CD8-positive, alpha-beta memory T cell (primary cell): ENCODE results near the gene PPM1L. TPM values are rescaled to one million over a fixed set of nuclear protein-coding genes. Genes with fewer than 3 reads are reported as not detected.

Experiments
- CTCF ChIA-PET: fragments of 350-600 bp; sonication (Branson Sonifier 250); formaldehyde crosslinking; loops from one replicate; lab custom pipeline; 2021; ENCODE audit warnings: antibody characterized with exemption; lab: Charles Lee
- POLR2A ChIA-PET: fragments of 350-600 bp; sonication (Branson Sonifier 250); formaldehyde crosslinking; loops from one replicate; lab custom pipeline; 2021; ENCODE audit warnings: antibody characterized with exemption; lab: Charles Lee
- DNase-seq, 5 donors: peaks; one replicate each; pipeline versions ENCODE4 v3.0.0 to v3.0.0-alpha.2; 2020 to 2022; ENCODE audit warnings: mixed read lengths in 1 of 5
- H3K27ac ChIP-seq: one replicate; pipeline ENCODE4 v1.7.0; 2013; ENCODE audit warnings: low read depth, mild to moderate bottlenecking, low read length, moderate library complexity
- H3K27me3 ChIP-seq: 2 replicates; pipeline ENCODE4 v1.7.0; 2013; ENCODE audit warnings: low read length, mild to moderate bottlenecking; ENCODE audit not compliant: insufficient read depth, poor library complexity, severe bottlenecking
- H3K36me3 ChIP-seq: 2 replicates; pipeline ENCODE4 v1.7.0; 2013; ENCODE audit warnings: mild to moderate bottlenecking, low read length, moderate library complexity; ENCODE audit not compliant: insufficient read depth
- H3K4me1 ChIP-seq: 2 replicates; pipeline ENCODE4 v1.7.0; 2013; ENCODE audit warnings: mild to moderate bottlenecking, low read length, moderate library complexity; ENCODE audit not compliant: insufficient read depth
- H3K4me3 ChIP-seq: 2 replicates; pipeline ENCODE4 v1.7.0; 2013; ENCODE audit warnings: mild to moderate bottlenecking, low read length
- H3K9me3 ChIP-seq: 2 replicates; pipeline ENCODE4 v1.7.0; 2013; ENCODE audit warnings: mild to moderate bottlenecking, low read length
- H3K27ac Mint-ChIP-seq, 8 donors: one replicate each; pipeline ENCODE4 v1.8.0; 2020 to 2021; ENCODE audit warnings: mixed read lengths in 8 of 8, mild to moderate bottlenecking in 6 of 8, inconsistent platforms in 3 of 8, moderate library complexity in 3 of 8
- H3K27me3 Mint-ChIP-seq, 2 donors: one replicate each; pipeline ENCODE4 v1.8.0; 2020 to 2021; ENCODE audit warnings: mixed read lengths in 2 of 2, mild to moderate bottlenecking in 1 of 2, moderate library complexity in 1 of 2
- H3K36me3 Mint-ChIP-seq, 3 donors: one replicate each; pipeline ENCODE4 v1.8.0; 2020 to 2021; ENCODE audit warnings: mixed read lengths in 3 of 3, inconsistent platforms in 1 of 3, mild to moderate bottlenecking in 1 of 3
- H3K4me1 Mint-ChIP-seq, 3 donors: one replicate each; pipeline ENCODE4 v1.8.0; 2020 to 2021; ENCODE audit warnings: mixed read lengths in 3 of 3, inconsistent platforms in 1 of 3, mild to moderate bottlenecking in 1 of 3
- H3K4me3 Mint-ChIP-seq, 7 donors: one replicate each; pipeline ENCODE4 v1.8.0; 2020 to 2021; ENCODE audit warnings: mixed read lengths in 7 of 7, mild to moderate bottlenecking in 6 of 7, moderate library complexity in 4 of 7, inconsistent platforms in 2 of 7
- H3K9me3 Mint-ChIP-seq, 5 donors: one replicate each; pipeline ENCODE4 v1.8.0; 2020 to 2022; ENCODE audit warnings: mixed read lengths in 5 of 5, mild to moderate bottlenecking in 3 of 5, moderate library complexity in 2 of 5, inconsistent platforms in 1 of 5
- polyA plus RNA-seq: library from polyadenylated mRNA; unstranded; fragments of 300-500 nt; fragmentation: Illumina TruSeq; gene quantifications from one replicate; pipeline ENCODE4 v1.2.3, GENCODE V29; 2021
- total RNA-seq, 2 experiments: library from RNA; stranded (reverse); gene quantifications; one replicate each; pipeline ENCODE4 v1.2.3, GENCODE V29; 2021

Gene PPM1L
- total and polyA plus RNA-seq, 3 experiments from 2014 or later, result 1.3 to 4.4 (median 3.8) TPM

- no peaks in the 10 kb centered on the region for H3K9me3 ChIP-seq
- no peak overlapping the region for H3K27ac ChIP-seq
- H3K9me3 Mint-ChIP-seq, result peaks cover 4 to 27% (median 9%) of the 10 kb centered on the region in 5 donors
- H3K4me1 Mint-ChIP-seq, result peaks cover 8 to 10% (median 9%) of the 10 kb centered on the region in 3 donors
- no peak overlapping the region for H3K4me3 Mint-ChIP-seq
- peaks cover 0 to 15% (median 0%) of the 10 kb centered on the region in 3 donors for H3K36me3 Mint-ChIP-seq
- ChIA-PET POLR2A (no interaction called here), CTCF (no interaction called here)
- no peak overlapping the region for H3K27ac Mint-ChIP-seq
- no peaks in the 10 kb centered on the region for H3K4me1 ChIP-seq
- peaks cover 3 to 5% of the 10 kb centered on the region in 2 donors for H3K27me3 Mint-ChIP-seq
- no peak for DNase-seq
- H3K27me3 ChIP-seq, result no peaks in the 10 kb centered on the region
- H3K36me3 ChIP-seq, result no peaks in the 10 kb centered on the region
- no peak overlapping the region for H3K4me3 ChIP-seq
Observed at GRCh38 chr3:160842021-160843005, 86.3 kb downstream of the PPM1L start.

DNA sequence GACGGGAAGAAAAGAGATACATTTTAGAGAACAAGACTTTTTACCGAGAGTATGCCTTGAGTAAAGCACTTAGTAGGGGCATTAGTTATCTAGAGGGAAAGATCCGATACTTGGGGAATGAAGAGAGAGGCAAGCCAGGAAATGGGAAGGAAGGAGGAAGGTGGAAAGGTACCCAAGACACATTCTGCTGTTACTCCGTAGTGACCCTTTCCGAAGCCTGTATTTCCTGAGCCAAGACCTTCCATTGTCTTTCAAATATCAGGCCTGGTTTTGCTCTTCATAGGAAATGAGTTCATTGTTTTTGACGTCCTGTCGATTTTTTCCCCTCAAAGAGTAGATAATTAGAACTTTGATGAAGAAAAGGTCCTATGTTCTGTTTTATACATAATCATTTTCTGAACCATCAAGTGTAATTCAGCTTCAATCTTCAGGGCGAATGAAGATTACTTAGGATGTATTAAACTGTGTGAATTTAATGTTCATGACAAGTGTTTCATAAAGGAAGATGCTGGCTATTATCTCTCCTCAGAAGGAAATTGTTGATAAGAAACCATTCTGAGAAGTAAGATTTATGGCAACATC, 95.7 kb downstream of the PPM1L start:
- peak overlapping the region in 1 of 8 donors; percentile 48 for H3K27ac Mint-ChIP-seq
- ChIA-PET POLR2A (no interaction called here), CTCF (no interaction called here)
- H3K4me1 Mint-ChIP-seq, result no peaks in the 10 kb centered on the region
- Histone ChIP-seq H3K9me3 (no peaks in the 10 kb centered on the region), H3K4me1 (no peaks in the 10 kb centered on the region), H3K27me3 (no peaks in the 10 kb centered on the region), H3K4me3 (no peak overlapping the region), H3K27ac (no peak overlapping the region), H3K36me3 (no peaks in the 10 kb centered on the region)
- H3K9me3 Mint-ChIP-seq, result peaks cover 0 to 16% (median 2%) of the 10 kb centered on the region in 5 donors
- H3K4me3 Mint-ChIP-seq, result no peak overlapping the region
- peaks cover 0 to 4% (median 0%) of the 10 kb centered on the region in 3 donors for H3K36me3 Mint-ChIP-seq
- no peak for DNase-seq
- H3K27me3 Mint-ChIP-seq, result peaks cover 0 to 2% of the 10 kb centered on the region in 2 donors

- no peaks in the 10 kb centered on the region for H3K9me3 ChIP-seq
- H3K4me3 ChIP-seq, result no peak overlapping the region
- no peaks in the 10 kb centered on the region for H3K4me1 ChIP-seq
- Mint-ChIP-seq H3K27me3 (peaks cover 0 to 2% of the 10 kb centered on the region in 2 donors), H3K4me1 (no peaks in the 10 kb centered on the region), H3K36me3 (peaks cover 0 to 4% (median 0%) of the 10 kb centered on the region in 3 donors), H3K9me3 (peaks cover 0 to 17% (median 0%) of the 10 kb centered on the region in 5 donors), H3K27ac (no peak overlapping the region), H3K4me3 (no peak overlapping the region)
- no peak for DNase-seq
- no peak overlapping the region for H3K27ac ChIP-seq
- POLR2A ChIA-PET, result no interaction called here
- H3K27me3 ChIP-seq, result no peaks in the 10 kb centered on the region
- CTCF ChIA-PET, result no interaction called here
- no peaks in the 10 kb centered on the region for H3K36me3 ChIP-seq
Observed at GRCh38 chr3:160852856-160853255, 96.8 kb downstream of the PPM1L start.

- Histone ChIP-seq H3K27me3 (no peaks in the 10 kb centered on the region), H3K4me3 (no peak overlapping the region), H3K9me3 (no peaks in the 10 kb centered on the region), H3K36me3 (no peaks in the 10 kb centered on the region), H3K4me1 (no peaks in the 10 kb centered on the region), H3K27ac (no peak overlapping the region)
- H3K4me1 Mint-ChIP-seq, result no peaks in the 10 kb centered on the region
- ChIA-PET CTCF (no interaction called here), POLR2A (no interaction called here)
- peaks cover 0 to 12% (median 0%) of the 10 kb centered on the region in 5 donors for H3K9me3 Mint-ChIP-seq
- peaks cover 0 to 2% of the 10 kb centered on the region in 2 donors for H3K27me3 Mint-ChIP-seq
- H3K4me3 Mint-ChIP-seq, result no peak overlapping the region
- H3K27ac Mint-ChIP-seq, result no peak overlapping the region
- DNase-seq, result no peak
- peaks cover 0 to 4% (median 0%) of the 10 kb centered on the region in 3 donors for H3K36me3 Mint-ChIP-seq
Observed at GRCh38 chr3:160856450-160856849, 100.4 kb downstream of the PPM1L start.

DNA sequence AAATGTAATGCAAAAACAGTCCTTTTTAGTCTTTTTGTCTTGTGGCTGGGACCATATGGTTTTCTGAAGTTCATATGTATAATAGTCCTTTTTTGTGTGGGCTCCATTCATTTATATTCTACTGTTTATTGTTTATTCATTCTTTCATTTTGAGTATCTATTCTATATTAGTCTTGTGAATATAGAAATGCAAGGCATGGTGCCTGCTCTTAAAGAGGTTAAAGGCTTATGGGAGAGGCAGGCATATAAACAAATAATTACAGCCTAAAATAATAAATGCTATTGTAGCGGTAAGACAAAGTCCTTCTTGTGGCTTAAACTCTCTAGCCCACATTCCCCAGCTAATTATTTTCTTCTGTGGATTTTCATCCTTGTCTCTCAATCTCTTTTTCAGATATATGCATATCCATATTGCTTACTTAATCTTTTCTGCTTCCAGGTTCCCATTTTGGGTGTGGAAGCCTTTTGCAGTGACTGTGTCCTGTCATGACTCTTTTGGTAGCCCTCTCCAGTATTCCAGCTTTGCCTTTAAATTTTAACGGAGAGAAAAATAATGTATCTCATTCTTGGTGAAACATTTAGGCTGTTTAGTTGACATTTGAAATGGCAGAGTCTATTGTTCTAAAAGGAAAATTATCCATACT, 101.6 kb downstream of the PPM1L start:
- H3K4me1 Mint-ChIP-seq, result no peaks in the 10 kb centered on the region
- Histone ChIP-seq H3K9me3 (no peaks in the 10 kb centered on the region), H3K27ac (no peak overlapping the region), H3K4me3 (no peak overlapping the region), H3K27me3 (no peaks in the 10 kb centered on the region), H3K36me3 (no peaks in the 10 kb centered on the region), H3K4me1 (no peaks in the 10 kb centered on the region)
- CTCF ChIA-PET, result no interaction called here
- POLR2A ChIA-PET, result no interaction called here
- peaks cover 0 to 10% (median 0%) of the 10 kb centered on the region in 5 donors for H3K9me3 Mint-ChIP-seq
- DNase-seq, result no peak
- no peak overlapping the region for H3K27ac Mint-ChIP-seq
- H3K4me3 Mint-ChIP-seq, result no peak overlapping the region
- H3K27me3 Mint-ChIP-seq, result peaks cover 0 to 2% of the 10 kb centered on the region in 2 donors
- H3K36me3 Mint-ChIP-seq, result peaks cover 0 to 4% (median 0%) of the 10 kb centered on the region in 3 donors

DNA sequence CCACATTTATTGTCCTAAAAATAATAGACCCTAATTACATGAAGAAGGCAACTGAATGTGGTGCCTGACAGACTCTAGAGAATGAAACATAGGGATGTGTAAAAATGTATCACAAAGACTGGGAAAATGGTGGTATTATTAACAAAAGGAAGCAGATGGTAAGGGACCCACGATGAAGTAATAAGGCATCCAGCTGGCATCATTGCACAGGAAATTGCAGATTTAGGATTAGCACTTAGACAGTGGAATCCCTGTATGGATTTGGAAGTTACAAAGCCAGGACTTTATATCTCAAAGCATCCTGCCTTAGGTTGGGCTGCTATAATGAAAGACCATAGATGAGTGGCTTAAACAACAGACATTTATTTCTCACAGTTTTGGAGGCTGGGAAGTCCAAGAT, 104.3 kb downstream of the PPM1L start:
- CTCF ChIA-PET, result no interaction called here
- Mint-ChIP-seq H3K27me3 (peaks cover 0 to 2% of the 10 kb centered on the region in 2 donors), H3K36me3 (no peaks in the 10 kb centered on the region), H3K27ac (no peak overlapping the region), H3K9me3 (peaks cover 0 to 7% (median 0%) of the 10 kb centered on the region in 5 donors), H3K4me3 (no peak overlapping the region), H3K4me1 (no peaks in the 10 kb centered on the region)
- no peaks in the 10 kb centered on the region for H3K27me3 ChIP-seq
- no peak overlapping the region for H3K27ac ChIP-seq
- POLR2A ChIA-PET, result no interaction called here
- DNase-seq, result no peak
- H3K36me3 ChIP-seq, result no peaks in the 10 kb centered on the region
- no peaks in the 10 kb centered on the region for H3K4me1 ChIP-seq
- no peak overlapping the region for H3K4me3 ChIP-seq
- no peaks in the 10 kb centered on the region for H3K9me3 ChIP-seq

DNA sequence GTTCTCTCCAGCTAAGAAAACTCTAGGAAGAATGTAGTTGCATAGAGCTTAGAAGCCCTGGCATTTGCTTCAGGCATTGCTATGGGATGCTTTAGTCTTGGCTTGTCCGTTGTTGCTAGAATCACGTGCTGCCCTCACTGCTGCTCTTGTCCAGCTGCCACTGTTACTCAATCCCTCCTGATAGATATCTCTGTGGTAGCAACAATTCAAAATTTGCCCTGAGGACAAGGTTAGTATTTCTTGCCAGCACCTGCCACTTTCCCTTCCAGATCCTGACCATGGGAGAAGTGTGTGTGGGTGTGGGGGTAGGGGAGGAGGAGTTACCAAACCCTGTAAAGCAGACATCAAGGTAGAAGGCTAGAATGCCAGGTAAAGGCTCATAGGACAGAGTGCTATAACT, 113.8 kb downstream of the PPM1L start:
- no peak for DNase-seq
- no peaks in the 10 kb centered on the region for H3K4me1 ChIP-seq
- ChIA-PET POLR2A (no interaction called here), CTCF (no interaction called here)
- no peak overlapping the region for H3K4me3 ChIP-seq
- Mint-ChIP-seq H3K36me3 (no peaks in the 10 kb centered on the region), H3K27me3 (peaks cover 0 to 8% of the 10 kb centered on the region in 2 donors), H3K4me1 (peaks cover 0 to 6% (median 4%) of the 10 kb centered on the region in 3 donors), H3K9me3 (no peaks in the 10 kb centered on the region), H3K4me3 (no peak overlapping the region), H3K27ac (no peak overlapping the region)
- no peaks in the 10 kb centered on the region for H3K9me3 ChIP-seq
- H3K36me3 ChIP-seq, result no peaks in the 10 kb centered on the region
- H3K27me3 ChIP-seq, result no peaks in the 10 kb centered on the region
- H3K27ac ChIP-seq, result no peak overlapping the region

- CTCF ChIA-PET, result no interaction called here
- Mint-ChIP-seq H3K36me3 (no peaks in the 10 kb centered on the region), H3K4me1 (peaks cover 0 to 6% (median 4%) of the 10 kb centered on the region in 3 donors)
Observed at GRCh38 chr3:160870327-160870726, 114.3 kb downstream of the PPM1L start.

More at GRCh38 chr3:160870327-160870726, 114.3 kb downstream of the PPM1L start:
- H3K27me3 Mint-ChIP-seq, result peaks cover 0 to 8% of the 10 kb centered on the region in 2 donors
- no peak overlapping the region for H3K4me3 Mint-ChIP-seq
- POLR2A ChIA-PET, result no interaction called here
- Histone ChIP-seq H3K4me1 (no peaks in the 10 kb centered on the region), H3K27me3 (no peaks in the 10 kb centered on the region), H3K36me3 (no peaks in the 10 kb centered on the region), H3K27ac (no peak overlapping the region), H3K4me3 (no peak overlapping the region), H3K9me3 (no peaks in the 10 kb centered on the region)
- no peak overlapping the region for H3K27ac Mint-ChIP-seq
- DNase-seq, result no peak
- no peaks in the 10 kb centered on the region for H3K9me3 Mint-ChIP-seq
